Transverse colon (tissue), 4 donors: Measurements from ENCODE around the gene SNRNP27. TPM values are rescaled to one million over a fixed set of nuclear protein-coding genes. Genes with fewer than 3 reads are reported as not detected.

Experiments
- DNase-seq: peaks from one replicate; pipeline ENCODE4 v3.0.0-alpha.2; 2019
- H3K27ac ChIP-seq, 4 donors: fragments of 200-600 bp; sonication (generic); 2 replicates each; pipeline ENCODE4 v1.5.1; 2016 to 2018; ENCODE audit warnings: inconsistent platforms in 4 of 4
- H3K27me3 ChIP-seq: fragments of 200-600 bp; sonication (generic); 2 replicates; pipeline ENCODE4 v1.5.1; 2017; ENCODE audit warnings: inconsistent platforms
- H3K36me3 ChIP-seq, 4 donors: fragments of 200-600 bp; sonication (generic); 2 replicates each; pipeline ENCODE4 v1.5.1; 2017 to 2019; ENCODE audit warnings: inconsistent platforms in 4 of 4
- H3K4me1 ChIP-seq, 4 donors: fragments of 200-600 bp; sonication (generic); 2 replicates each; pipeline ENCODE4 v1.5.1; 2017 to 2020; ENCODE audit warnings: inconsistent platforms in 4 of 4
- H3K4me3 ChIP-seq, 4 donors: fragments of 200-600 bp; sonication (generic); 1 replicate in 1 of 4; 2 replicates in 3 of 4; pipeline versions ENCODE4 v1.5.1 to v1.6.1; 2017 to 2019; ENCODE audit warnings: inconsistent platforms in 4 of 4
- H3K9me3 ChIP-seq, 2 donors: fragments of 200-600 bp; sonication (generic); 2 replicates each; pipeline ENCODE4 v1.5.1; 2017 to 2019; ENCODE audit warnings: inconsistent platforms in 2 of 2
- CTCF ChIP-seq, 5 experiments: fragments of 200-600 bp in 3 of 5; fragments of 450-650 bp in 2 of 5; sonication (generic) in 3 of 5; IDR thresholded peaks; 1 replicate in 2 of 5; 2 replicates in 3 of 5; pipeline ENCODE4 v1.5.1; 2016 to 2017; ENCODE audit warnings: antibody characterized with exemption in 5 of 5, inconsistent platforms in 3 of 5, mild to moderate bottlenecking in 2 of 5, moderate library complexity in 1 of 5
- EP300 ChIP-seq: sonication (generic); formaldehyde crosslinking; IDR thresholded peaks from one replicate; pipeline ENCODE4 v1.6.1; 2017; ENCODE audit warnings: antibody characterized with exemption, low read depth
- POLR2A ChIP-seq: fragments of 450-650 bp; IDR thresholded peaks from one replicate; pipeline ENCODE4 v1.6.1; 2016; ENCODE audit warnings: antibody characterized with exemption, mild to moderate bottlenecking, moderate library complexity
- POLR2AphosphoS5 ChIP-seq, 3 donors: sonication (generic); formaldehyde crosslinking; IDR thresholded peaks; one replicate each; pipeline ENCODE4 v1.6.1; 2016; ENCODE audit warnings: antibody characterized with exemption in 3 of 3
- WGBS, 2 donors: methylation state at CpG; one replicate each; pipeline ENCODE4 v1.1.5; 2018; ENCODE audit warnings: low coverage in 1 of 2; 5-methylcytosine and 5-hydroxymethylcytosine counted together
- in situ Hi-C, 4 donors: fragments of 200-750 bp; cut with MboI; loops; one replicate each; pipeline versions ENCODE4 v1.15.0 to v1.15.1; 2017; ENCODE audit warnings: low sequenced_read_pairs in 3 of 4, low pct_ligation_motif_present in 1 of 4, low pct_unique_long_range_greater_than_20kb in 1 of 4
- intact Hi-C: fragments of 100-400 bp; cut with DNase I; formaldehyde crosslinking; loops from one replicate; pipeline ENCODE4 v1.15.1; 2023; ENCODE audit warnings: low total_unique reads
- total RNA-seq, 4 donors: library from RNA; depleted of rRNA; stranded (reverse); fragments of >200 nt; gene quantifications; one replicate each; pipeline ENCODE4 v1.1.0, GENCODE V29; 2016

Gene SNRNP27
- total RNA-seq, 4 donors from 2014 or later, result 2.4 to 75.4 (median 63.6) TPM

DNA sequence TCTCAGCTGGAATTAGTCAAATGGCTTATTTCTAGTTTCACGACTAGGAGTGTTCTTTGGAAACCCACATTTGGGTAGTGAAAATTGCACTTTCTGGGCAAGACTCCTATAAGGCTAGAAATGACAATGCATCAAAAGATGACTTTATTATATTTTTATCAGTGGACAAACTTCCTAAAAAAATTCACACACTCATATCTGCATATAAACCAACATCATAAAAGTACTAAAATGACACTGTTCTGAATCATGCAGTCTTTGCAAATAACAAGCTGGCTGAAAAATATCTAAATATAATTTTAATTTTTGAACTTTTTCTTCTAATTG lies 38.8 kb downstream of the SNRNP27 start:
- TF ChIP-seq CTCF (IDR thresholded peaks at IDR 0.05) (no peak), POLR2AphosphoS5 (IDR thresholded peaks at IDR 0.05) (no peak), EP300 (no peak), POLR2A (no peak)
- H3K27ac ChIP-seq, result peak overlapping the region in 1 of 4 donors; percentile 12
- no peak overlapping the region for H3K4me3 ChIP-seq
- WGBS, 2 donors, result 63 to 64% methylated on average over 1 of the region's 1 CpG
- peaks cover 0 to 25% (median 12%) of the 10 kb centered on the region in 4 donors for H3K36me3 ChIP-seq
- peaks cover 0 to 19% (median 10%) of the 10 kb centered on the region in 4 donors for H3K4me1 ChIP-seq
- in situ Hi-C loops (loop anchor here in 1 of 4 donors (25.0 kb wide), 1 partner anchor 130 kb away; no protein-coding TSS in a partner anchor), intact Hi-C loops (no loop called here)
- no peaks in the 10 kb centered on the region for H3K27me3 ChIP-seq
- no peaks in the 10 kb centered on the region for H3K9me3 ChIP-seq
- DNase-seq, result no peak

DNA sequence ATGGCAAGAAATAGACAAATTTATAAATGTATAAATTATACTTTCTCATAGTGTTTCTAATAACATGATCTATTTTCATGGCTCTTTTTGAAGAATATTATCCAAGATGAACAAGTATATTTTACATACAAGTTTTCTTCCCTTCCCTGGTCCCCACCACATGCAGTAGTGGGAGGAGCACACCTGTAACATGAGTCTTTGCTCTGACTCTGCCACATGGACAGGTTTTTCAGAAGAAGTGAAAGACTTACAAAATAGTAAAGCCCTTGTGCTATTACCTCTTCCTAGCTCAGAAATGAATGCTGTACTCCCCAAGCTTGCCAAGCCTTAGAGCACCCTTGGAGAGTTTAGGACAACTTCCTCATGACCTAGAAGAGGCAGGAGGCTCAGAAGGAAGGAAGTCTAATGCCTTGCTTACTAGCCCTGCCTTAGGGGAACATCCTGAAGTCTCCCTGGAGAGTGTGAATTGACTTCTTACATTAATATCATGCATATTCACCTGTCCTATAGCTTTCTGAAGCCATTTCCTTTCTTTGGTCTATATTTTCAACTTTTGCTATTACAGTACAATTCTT lies 39.6 kb downstream of the SNRNP27 start:
- Histone ChIP-seq H3K27ac (peak overlapping the region; percentile 23 to 52 (median 34)), H3K4me3 (no peak overlapping the region), H3K27me3 (no peaks in the 10 kb centered on the region), H3K36me3 (peaks cover 0 to 33% (median 14%) of the 10 kb centered on the region in 4 donors), H3K9me3 (no peaks in the 10 kb centered on the region), H3K4me1 (peaks cover 0 to 19% (median 10%) of the 10 kb centered on the region in 4 donors)
- TF ChIP-seq EP300, result no peak
- TF ChIP-seq POLR2A, result no peak
- TF ChIP-seq POLR2AphosphoS5 (IDR thresholded peaks at IDR 0.05), result no peak
- TF ChIP-seq CTCF (IDR thresholded peaks at IDR 0.05), result no peak
- in situ Hi-C loops, result loop anchor here in 1 of 4 donors (25.0 kb wide), 1 partner anchor 129 kb away; no protein-coding TSS in a partner anchor
- intact Hi-C loops, result no loop called here
- no peak for DNase-seq

- Histone ChIP-seq H3K9me3 (no peaks in the 10 kb centered on the region), H3K27ac (peak overlapping the region; percentile 23 to 52 (median 34)), H3K36me3 (peaks cover 0 to 40% (median 18%) of the 10 kb centered on the region in 4 donors), H3K27me3 (no peaks in the 10 kb centered on the region), H3K4me3 (no peak overlapping the region), H3K4me1 (peaks cover 0 to 19% (median 10%) of the 10 kb centered on the region in 4 donors)
- WGBS, 2 donors, result 49 to 68% methylated on average over 3 to 4 of the region's 4 CpGs
- intact Hi-C loops, result no loop called here
- in situ Hi-C loops, result loop anchor here in 1 of 4 donors (25.0 kb wide), 1 partner anchor 128 kb away; no protein-coding TSS in a partner anchor
- DNase-seq, result no peak
- no peak for TF ChIP-seq CTCF (IDR thresholded peaks at IDR 0.05)
- TF ChIP-seq POLR2AphosphoS5 (IDR thresholded peaks at IDR 0.05), result peak in 1 of 3 donors; percentile 10
Measured at GRCh38 chr2:69933839-69934613, 40.3 kb downstream of the SNRNP27 start.

- H3K9me3 ChIP-seq, result no peaks in the 10 kb centered on the region
- in situ Hi-C loops, result loop anchor here in 1 of 4 donors (25.0 kb wide), 1 partner anchor 128 kb away; no protein-coding TSS in a partner anchor
- WGBS, 2 donors, result 63 to 78% methylated on average over 1 of the region's 1 CpG
- TF ChIP-seq POLR2A, result no peak
- TF ChIP-seq POLR2AphosphoS5 (IDR thresholded peaks at IDR 0.05), result no peak
- TF ChIP-seq EP300, result no peak
- TF ChIP-seq CTCF (IDR thresholded peaks at IDR 0.05), result no peak
- no peak for DNase-seq
- no peak overlapping the region for H3K27ac ChIP-seq
- intact Hi-C loops, result no loop called here
- H3K36me3 ChIP-seq, result peaks cover 0 to 45% (median 20%) of the 10 kb centered on the region in 4 donors
- peaks cover 0 to 19% (median 10%) of the 10 kb centered on the region in 4 donors for H3K4me1 ChIP-seq
- H3K4me3 ChIP-seq, result no peak overlapping the region
- H3K27me3 ChIP-seq, result no peaks in the 10 kb centered on the region
Measured at GRCh38 chr2:69934614-69934908, 40.8 kb downstream of the SNRNP27 start.
